ENCODE results near the gene TRPM1. TPM values are rescaled to one million over a fixed set of nuclear protein-coding genes. Genes with fewer than 3 reads are reported as not detected.
"Not testable (repeated sequence)": the region's sequence is repeated elsewhere in the genome, so short reads cannot be mapped to it uniquely, and the experiment has no call there.

TRPM1 gene
- total RNA-seq, 1 donor from 2014 or later, result not detected

- intact Hi-C loops (cut with micrococcal nuclease), result no loop called here
Observed at GRCh38 chr15:31125061-31125460, 23.5 kb upstream of the TRPM1 start.

GRCh38 chr15:31116423-31117030 is 15.0 kb upstream of the TRPM1 start:
- intact Hi-C loops (cut with micrococcal nuclease), result no loop called here

GRCh38 chr15:31111091-31111647 is 9.6 kb upstream of the TRPM1 start:
- intact Hi-C loops (cut with micrococcal nuclease), result no loop called here

GRCh38 chr15:31108836-31109235 is 7.3 kb upstream of the TRPM1 start:
- intact Hi-C loops (cut with micrococcal nuclease), result no loop called here

- intact Hi-C loops (cut with micrococcal nuclease), result no loop called here
Observed at GRCh38 chr15:31106495-31107300, 5.2 kb upstream of the TRPM1 start.

GRCh38 chr15:31104003-31104402 is 2.5 kb upstream of the TRPM1 start:
- intact Hi-C loops (cut with micrococcal nuclease), result no loop called here

- intact Hi-C loops (cut with micrococcal nuclease), result no loop called here
Observed at GRCh38 chr15:31102374-31103342, 1.1 kb upstream of the TRPM1 start.

GRCh38 chr15:31102039-31102321 is 455 bp upstream of the TRPM1 start:
- intact Hi-C loops (cut with micrococcal nuclease), result no loop called here

- intact Hi-C loops (cut with micrococcal nuclease), result no loop called here
Observed at GRCh38 chr15:31100738-31101137, 787 bp downstream of the TRPM1 start.

GRCh38 chr15:31098953-31099740 is 2.4 kb downstream of the TRPM1 start:
- intact Hi-C loops (cut with micrococcal nuclease), result no loop called here

- intact Hi-C loops (cut with micrococcal nuclease), result no loop called here
Observed at GRCh38 chr15:31098491-31098917, 3.0 kb downstream of the TRPM1 start.

- intact Hi-C loops (cut with micrococcal nuclease), result no loop called here
Observed at GRCh38 chr15:31096563-31096962, 5.0 kb downstream of the TRPM1 start.

- intact Hi-C loops (cut with micrococcal nuclease), result no loop called here
Observed at GRCh38 chr15:31091481-31091880, 10.0 kb downstream of the TRPM1 start.

GRCh38 chr15:31090766-31091165 is 10.8 kb downstream of the TRPM1 start:
- intact Hi-C loops (cut with micrococcal nuclease), result no loop called here

GRCh38 chr15:31089368-31090047 is 12.0 kb downstream of the TRPM1 start:
- intact Hi-C loops (cut with micrococcal nuclease), result no loop called here

- intact Hi-C loops (cut with micrococcal nuclease), result no loop called here
Observed at GRCh38 chr15:31088672-31089367, 12.7 kb downstream of the TRPM1 start.

- intact Hi-C loops (cut with micrococcal nuclease), result not testable (repeated sequence)
Observed at GRCh38 chr15:31088041-31088440, 13.5 kb downstream of the TRPM1 start.

GRCh38 chr15:31086344-31086743 is 15.2 kb downstream of the TRPM1 start:
- intact Hi-C loops (cut with micrococcal nuclease), result no loop called here

- intact Hi-C loops (cut with micrococcal nuclease), result no loop called here
Observed at GRCh38 chr15:31085359-31085758, 16.2 kb downstream of the TRPM1 start.

GRCh38 chr15:31084176-31084575 is 17.3 kb downstream of the TRPM1 start:
- intact Hi-C loops (cut with micrococcal nuclease), result no loop called here
